GM12878 (cell line): ENCODE results near the gene SLC25A29. TPM values are rescaled to one million over a fixed set of nuclear protein-coding genes. Genes with fewer than 3 reads are reported as not detected.

Experiments used
- ATAC-seq: fragments of 200-7000 bp; cut with Tn5 transposase; 3 replicates; pipeline ENCODE4 v1.9.1; 2020; ENCODE audit warnings: mild to moderate bottlenecking, moderate library complexity
- BruUV-seq: library from RNA; stranded (reverse); fragments of 400-500 nt; replicated peaks from 2 replicates; lab custom pipeline; 2021; lab: Mats Ljungman, UMichigan
- CTCF ChIA-PET: fragments of 300-600 bp; sonication (Branson Sonifier 250); formaldehyde crosslinking; extraction: SDS; loops from one replicate; lab custom pipeline; 2021; ENCODE audit warnings: inconsistent platforms; lab: Yijun Ruan, JAX
- POLR2A ChIA-PET: fragments of 350-600 bp; formaldehyde crosslinking; extraction: SDS; loops from one replicate; lab custom pipeline; 2021; ENCODE audit warnings: inconsistent platforms; lab: Charles Lee
- RAD21 ChIA-PET: fragments of 300-600 bp; sonication (Branson Sonifier 250); formaldehyde crosslinking; loops from one replicate; lab custom pipeline; 2023; ENCODE audit warnings: antibody characterized with exemption; ENCODE audit not compliant: unreplicated experiment; lab: Charles Lee
- SMC1A ChIA-PET: fragments of 300-600 bp; sonication (Branson Sonifier 250); formaldehyde crosslinking; loops from one replicate; lab custom pipeline; 2023; ENCODE audit not compliant: unreplicated experiment, uncharacterized antibody; lab: Charles Lee
- DNase-seq: peaks from one replicate; pipeline ENCODE4 v3.0.0-alpha.2; 2011; ENCODE audit warnings: low read depth, low spot score
- FAIRE-seq: peaks from 3 replicates; lab custom pipeline; 2011; peaks lifted over from hg19 to GRCh38; lab: Jason Lieb, UNC
- H2AFZ ChIP-seq: 2 replicates; pipeline ENCODE4 v1.6.0; 2011; ENCODE audit warnings: low read depth, low read length, control low read depth; ENCODE audit not compliant: control insufficient read depth
- H3K27ac ChIP-seq: 2 replicates; pipeline ENCODE4 v1.5.1; 2011; ENCODE audit warnings: control low read depth; ENCODE audit not compliant: control insufficient read depth, insufficient read depth
- H3K27me3 ChIP-seq, 2 experiments: replicated peaks in 1 of 2; 2 replicates each; pipeline versions ENCODE4 v1.6.0 to v1.6.1; 2011; ENCODE audit warnings: low read length in 1 of 2; ENCODE audit not compliant: control insufficient read depth in 2 of 2, insufficient read depth in 2 of 2
- H3K36me3 ChIP-seq, 2 experiments: 2 replicates each; pipeline ENCODE4 v1.5.1; 2011; ENCODE audit warnings: low read length in 1 of 2; ENCODE audit not compliant: control insufficient read depth in 2 of 2, insufficient read depth in 2 of 2
- H3K4me1 ChIP-seq: 2 replicates; pipeline ENCODE4 v1.6.1; 2011; ENCODE audit warnings: mild to moderate bottlenecking, low read length, moderate library complexity, mixed read lengths; ENCODE audit not compliant: control insufficient read depth, insufficient read depth
- H3K4me2 ChIP-seq: 2 replicates; pipeline ENCODE4 v1.6.0; 2011; ENCODE audit warnings: control low read depth; ENCODE audit not compliant: control insufficient read depth, insufficient read depth
- H3K4me3 ChIP-seq: fragments of 200-600 bp; sonication (generic); 2 replicates; pipeline ENCODE4 v1.5.1; 2016
- H3K79me2 ChIP-seq: 2 replicates; pipeline ENCODE4 v1.6.0; 2011; ENCODE audit warnings: low read length; ENCODE audit not compliant: control insufficient read depth, insufficient read depth
- H3K9ac ChIP-seq: 2 replicates; pipeline ENCODE4 v1.8.0; 2011; ENCODE audit warnings: low read length, control low read depth, mixed read lengths; ENCODE audit not compliant: control insufficient read depth, insufficient read depth
- H3K9me3 ChIP-seq: replicated peaks from 3 replicates; pipeline ENCODE4 v1.5.1; 2011; ENCODE audit warnings: mild to moderate bottlenecking, low read length; ENCODE audit not compliant: control insufficient read depth, insufficient read depth
- H4K20me1 ChIP-seq: 2 replicates; pipeline ENCODE4 v1.6.0; 2011; ENCODE audit not compliant: control insufficient read depth, insufficient read depth
- CBFB ChIP-seq: IDR thresholded peaks from 2 replicates; pipeline ENCODE4 v1.6.1; 2016; ENCODE audit warnings: antibody characterized with exemption, low read depth
- CHD1 ChIP-seq: IDR thresholded peaks from 2 replicates; pipeline ENCODE4 v1.6.1; 2012; ENCODE audit warnings: low read depth, low read length, improper control_type of control experiment
- HCFC1 ChIP-seq: fragments of 150-350 bp; IDR thresholded peaks from 2 replicates; pipeline ENCODE4 v1.6.1; 2014; ENCODE audit warnings: low read length
- IRF5 ChIP-seq: fragments of 450-650 bp; IDR thresholded peaks from 2 replicates; pipeline ENCODE4 v1.6.1; 2017; ENCODE audit warnings: borderline replicate concordance
- JUNB ChIP-seq: IDR thresholded peaks from 2 replicates; pipeline ENCODE4 v1.6.1; 2016; ENCODE audit warnings: antibody characterized with exemption, mild to moderate bottlenecking
- NKRF ChIP-seq: fragments of 450-650 bp; conservative IDR thresholded peaks from 2 replicates; pipeline ENCODE4 v1.6.1; 2017; ENCODE audit warnings: mild to moderate bottlenecking, moderate library complexity
- POLR2AphosphoS5 ChIP-seq: IDR thresholded peaks from 2 replicates; pipeline ENCODE4 v1.6.1; 2011; ENCODE audit warnings: mild to moderate bottlenecking, low read length, inconsistent platforms
- RBBP5 ChIP-seq: fragments of 200-600 bp; sonication (generic); conservative IDR thresholded peaks from 2 replicates; pipeline ENCODE4 v1.6.1; 2016
- SMAD5 ChIP-seq: IDR thresholded peaks from 2 replicates; pipeline ENCODE4 v1.6.1; 2016; ENCODE audit warnings: antibody characterized with exemption, low read depth
- ZNF592 ChIP-seq: fragments of 450-650 bp; IDR thresholded peaks from 2 replicates; pipeline ENCODE4 v1.6.1; 2017; ENCODE audit warnings: mild to moderate bottlenecking, moderate library complexity
- WGBS: methylation state at CpG from one replicate; pipeline ENCODE4 v1.1.6; 2016; ENCODE audit warnings: low lambda C conversion rate; ENCODE audit not compliant: insufficient replicate concordance, insufficient coverage; ENCODE audit errors: missing lambda C conversion rate; 5-methylcytosine and 5-hydroxymethylcytosine counted together
- in situ Hi-C: fragments of 300-500 bp; cut with MboI; formaldehyde crosslinking; loops from 9 replicates; pipeline ENCODE4 v1.14.3; 2018; ENCODE audit warnings: mixed read lengths
- intact Hi-C: fragments of 100-400 bp; cut with micrococcal nuclease; formaldehyde crosslinking; loops from one replicate; pipeline ENCODE4 v1.14.2; 2022; ENCODE audit not compliant: unreplicated experiment
- polyA plus RNA-seq, 11 experiments: library from polyadenylated mRNA; depleted of rRNA in 4 of 11; unstranded in 6 of 11; stranded (reverse) in 5 of 11; fragments of >200 nt; fragmentation: Nextera tagmentation in 4 of 11; fragmentation: Illumina TruSeq in 1 of 11; extraction: Ambion mirVana in 4 of 11; extraction: Trizol in 1 of 11; gene quantifications; 1 replicate in 1 of 11; 2 replicates in 10 of 11; pipeline versions ENCODE4 v1.2.1 to v1.2.3, GENCODE V29; 2011 to 2016; ENCODE audit warnings: inconsistent platforms in 2 of 11, missing spikeins in 2 of 11, low read depth in 1 of 11
- total RNA-seq, 4 experiments: library from RNA; depleted of rRNA in 3 of 4; stranded (reverse); fragments of >200 nt in 3 of 4; fragmentation: Illumina TruSeq in 1 of 4; extraction: Trizol in 1 of 4; gene quantifications; 2 replicates each; pipeline versions ENCODE4 v1.2.1 to v1.2.3, GENCODE V29; 2013 to 2021
- TF ChIP-seq, protein P1 (sequence below): fragments of 450-650 bp; IDR thresholded peaks from 2 replicates; pipeline ENCODE4 v1.6.1; 2017; ENCODE audit warnings: low read depth, mild to moderate bottlenecking, moderate library complexity
- TF ChIP-seq, protein P2 (sequence below): IDR thresholded peaks from 2 replicates; pipeline ENCODE4 v1.6.1; 2011; ENCODE audit warnings: borderline replicate concordance, low read depth, mild to moderate bottlenecking, moderate library complexity, mixed read lengths, low read length; ENCODE audit not compliant: insufficient read depth; ENCODE audit errors: extremely low read length

Gene SLC25A29
- total and polyA plus RNA-seq, 10 of the 15 experiments (the other 5 are each of a cell fraction or from before 2014, with no cell fraction given), result 0.42 to 13.3 (median 4.0) TPM; not detected in 1

DNA sequence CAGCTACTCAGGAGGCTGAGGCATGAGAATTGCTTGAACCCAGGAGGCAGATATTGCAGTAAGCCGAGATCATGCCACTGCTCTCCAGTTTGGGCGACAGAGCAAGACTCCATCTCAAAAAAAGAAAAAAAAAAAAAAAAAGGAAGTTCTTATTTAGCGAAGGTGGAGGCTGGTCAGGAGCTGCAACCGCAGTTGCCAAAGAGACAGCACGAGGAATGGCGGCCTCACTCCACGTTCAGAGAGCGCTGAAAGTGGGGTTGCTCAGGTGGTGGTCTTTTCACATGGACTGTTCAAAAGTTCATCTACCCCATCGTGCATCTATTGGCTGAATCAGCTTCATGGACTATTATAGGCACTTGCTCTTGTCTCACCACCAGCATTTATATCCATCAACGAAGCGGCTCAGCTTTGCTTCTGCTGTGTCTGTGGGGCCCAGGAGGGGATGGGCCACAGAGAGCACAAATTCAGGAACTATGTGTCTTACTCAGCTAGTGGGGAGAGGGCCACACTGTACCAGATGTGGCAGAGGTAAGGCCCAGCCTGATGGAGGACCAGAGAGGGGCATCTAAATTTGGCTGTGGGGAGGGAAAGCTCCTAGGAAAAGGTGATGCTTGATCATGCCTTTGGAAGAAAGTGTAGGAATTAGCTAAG, 44.2 kb upstream of the SLC25A29 start:
- intact Hi-C loops, result no loop called here
- DNase-seq (no peak), FAIRE-seq (no peak), ATAC-seq (no peak)
- H3K79me2 ChIP-seq, result no peaks in the 10 kb centered on the region
- in situ Hi-C loops, result no loop called here
- BruUV-seq, result no TSS peak
- WGBS, result 94% methylated on average over 11 of the region's 11 CpGs
- no peak overlapping the region for H2AFZ ChIP-seq
- H3K36me3 ChIP-seq, result peaks cover 51% of the 10 kb centered on the region in 2 experiments
- H3K27ac ChIP-seq, result no peak overlapping the region
- no peaks in the 10 kb centered on the region for H4K20me1 ChIP-seq
- ChIA-PET POLR2A (interaction anchor here (0.6 kb wide), 1 partner anchor 16 kb away, joined by 3 read pairs; no protein-coding TSS in a partner anchor), SMC1A (interaction anchor here (0.6 to 1.2 kb wide), 4 partner anchors 8 to 48 kb away, joined by 3 read pairs; no protein-coding TSS in a partner anchor), CTCF (interaction anchor here (1.5 kb wide), 1 partner anchor 9 kb away, joined by 8 read pairs; no protein-coding TSS in a partner anchor), RAD21 (no interaction called here)
- H3K4me2 ChIP-seq, result no peak overlapping the region
- no peaks in the 10 kb centered on the region for H3K9me3 ChIP-seq
- H3K27me3 ChIP-seq, result no peaks in the 10 kb centered on the region
- H3K4me1 ChIP-seq, result no peaks in the 10 kb centered on the region
- H3K9ac ChIP-seq, result no peak overlapping the region
- H3K4me3 ChIP-seq, result no peak overlapping the region
- TF ChIP-seq IRF5 (no peak), NKRF (no peak), JUNB (no peak), POLR2AphosphoS5 (no peak), RBBP5 (no peak), SMAD5 (no peak), CBFB (no peak), CHD1 (no peak), ZNF592 (no peak), HCFC1 (no peak)
- TF ChIP-seq, protein P1, sequence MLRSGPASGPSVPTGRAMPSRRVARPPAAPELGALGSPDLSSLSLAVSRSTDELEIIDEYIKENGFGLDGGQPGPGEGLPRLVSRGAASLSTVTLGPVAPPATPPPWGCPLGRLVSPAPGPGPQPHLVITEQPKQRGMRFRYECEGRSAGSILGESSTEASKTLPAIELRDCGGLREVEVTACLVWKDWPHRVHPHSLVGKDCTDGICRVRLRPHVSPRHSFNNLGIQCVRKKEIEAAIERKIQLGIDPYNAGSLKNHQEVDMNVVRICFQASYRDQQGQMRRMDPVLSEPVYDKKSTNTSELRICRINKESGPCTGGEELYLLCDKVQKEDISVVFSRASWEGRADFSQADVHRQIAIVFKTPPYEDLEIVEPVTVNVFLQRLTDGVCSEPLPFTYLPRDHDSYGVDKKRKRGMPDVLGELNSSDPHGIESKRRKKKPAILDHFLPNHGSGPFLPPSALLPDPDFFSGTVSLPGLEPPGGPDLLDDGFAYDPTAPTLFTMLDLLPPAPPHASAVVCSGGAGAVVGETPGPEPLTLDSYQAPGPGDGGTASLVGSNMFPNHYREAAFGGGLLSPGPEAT, result no peak
- TF ChIP-seq, protein P2, sequence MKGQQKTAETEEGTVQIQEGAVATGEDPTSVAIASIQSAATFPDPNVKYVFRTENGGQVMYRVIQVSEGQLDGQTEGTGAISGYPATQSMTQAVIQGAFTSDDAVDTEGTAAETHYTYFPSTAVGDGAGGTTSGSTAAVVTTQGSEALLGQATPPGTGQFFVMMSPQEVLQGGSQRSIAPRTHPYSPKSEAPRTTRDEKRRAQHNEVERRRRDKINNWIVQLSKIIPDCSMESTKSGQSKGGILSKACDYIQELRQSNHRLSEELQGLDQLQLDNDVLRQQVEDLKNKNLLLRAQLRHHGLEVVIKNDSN, result no peak
